ENCODE measurements around the gene U2SURP. TPM values are rescaled to one million over a fixed set of nuclear protein-coding genes. Genes with fewer than 3 reads are reported as not detected.

Gene U2SURP
- total and polyA plus RNA-seq, 2 donors (not counting 3 experiments of a cell fraction or from before 2014, with no cell fraction given), result 12.6 to 92.4 TPM

DNA sequence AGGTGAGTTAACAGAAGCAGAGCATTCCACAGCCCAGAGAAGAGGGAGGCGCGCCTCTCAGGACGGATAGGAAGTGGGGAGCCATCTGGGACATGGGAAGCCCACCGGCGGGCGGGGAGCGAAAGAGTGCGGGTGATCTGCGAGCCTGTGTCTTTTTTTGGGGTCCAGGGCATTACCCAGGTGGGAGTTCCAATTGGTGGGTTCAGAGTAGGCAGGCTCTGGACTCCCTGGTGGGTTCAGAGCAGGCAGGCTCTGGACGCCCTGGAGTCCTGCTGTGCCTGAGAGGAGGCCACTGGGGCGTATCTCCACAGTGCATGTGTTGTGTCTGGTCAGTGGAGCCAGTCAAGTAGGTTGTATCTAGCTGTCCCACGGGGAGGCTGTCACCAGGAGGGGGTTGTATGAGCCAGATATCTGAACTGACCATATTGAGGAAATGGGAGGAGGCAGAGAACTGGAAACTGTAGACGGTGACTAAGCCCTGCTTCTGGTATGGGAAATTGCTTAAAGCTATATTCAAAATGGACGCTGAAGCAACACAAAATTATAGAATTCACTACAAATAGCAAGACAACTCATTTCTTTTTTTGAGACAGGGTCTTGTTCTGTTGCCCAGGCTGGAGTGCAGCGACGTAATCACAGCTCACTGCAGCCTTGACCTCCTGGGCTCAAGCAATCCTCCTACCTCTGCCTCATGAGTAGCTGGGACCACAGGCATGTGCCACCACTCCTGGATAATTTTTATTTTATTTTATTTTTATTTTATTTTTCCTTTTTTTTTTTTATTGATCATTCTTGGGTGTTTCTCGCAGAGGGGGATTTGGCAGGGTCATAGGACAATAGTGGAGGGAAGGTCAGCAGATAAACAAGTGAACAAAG is 83.7 kb downstream of the U2SURP start:
- H3K9ac ChIP-seq (replicated peaks; ENCODE audit: extremely low read depth, insufficient read depth, low read length), result no peak overlapping the region
- TF ChIP-seq, protein P1, sequence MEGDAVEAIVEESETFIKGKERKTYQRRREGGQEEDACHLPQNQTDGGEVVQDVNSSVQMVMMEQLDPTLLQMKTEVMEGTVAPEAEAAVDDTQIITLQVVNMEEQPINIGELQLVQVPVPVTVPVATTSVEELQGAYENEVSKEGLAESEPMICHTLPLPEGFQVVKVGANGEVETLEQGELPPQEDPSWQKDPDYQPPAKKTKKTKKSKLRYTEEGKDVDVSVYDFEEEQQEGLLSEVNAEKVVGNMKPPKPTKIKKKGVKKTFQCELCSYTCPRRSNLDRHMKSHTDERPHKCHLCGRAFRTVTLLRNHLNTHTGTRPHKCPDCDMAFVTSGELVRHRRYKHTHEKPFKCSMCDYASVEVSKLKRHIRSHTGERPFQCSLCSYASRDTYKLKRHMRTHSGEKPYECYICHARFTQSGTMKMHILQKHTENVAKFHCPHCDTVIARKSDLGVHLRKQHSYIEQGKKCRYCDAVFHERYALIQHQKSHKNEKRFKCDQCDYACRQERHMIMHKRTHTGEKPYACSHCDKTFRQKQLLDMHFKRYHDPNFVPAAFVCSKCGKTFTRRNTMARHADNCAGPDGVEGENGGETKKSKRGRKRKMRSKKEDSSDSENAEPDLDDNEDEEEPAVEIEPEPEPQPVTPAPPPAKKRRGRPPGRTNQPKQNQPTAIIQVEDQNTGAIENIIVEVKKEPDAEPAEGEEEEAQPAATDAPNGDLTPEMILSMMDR (IDR thresholded peaks at IDR 0.05; ENCODE audit: extremely low read depth in 1 of 2, insufficient read depth in 1 of 2, low read depth in 1 of 2, low read length in 2 of 2), result peak in 1 of 2 donors; percentile 6
- TF ChIP-seq FOS (IDR thresholded peaks at IDR 0.05; ENCODE audit: borderline replicate concordance, insufficient read depth, low read length) (peak; percentile 46), JUN (IDR thresholded peaks at IDR 0.05; ENCODE audit: borderline replicate concordance, insufficient read depth, insufficient read length, low read depth) (peak; percentile 10), POLR2A (IDR thresholded peaks at IDR 0.05; ENCODE audit: low read depth, low read length) (no peak)
- FAIRE-seq (peak; percentile 85), DNase-seq (ENCODE audit: low read depth, low spot score) (peak; percentile 82)
- no peaks in the 10 kb centered on the region for H3K27me3 ChIP-seq (ENCODE audit: control insufficient read depth in 2 of 2, insufficient read depth in 2 of 2, low read length in 2 of 2)
- no peaks in the 10 kb centered on the region for H3K9me1 ChIP-seq (replicated peaks; ENCODE audit: control insufficient read depth, extremely low read depth, insufficient read depth, low read length)
- POLR2A ChIA-PET, result no interaction called here
- H3K4me3 ChIP-seq (replicated peaks in 1 of 3; ENCODE audit: insufficient read depth in 1 of 3, low read depth in 1 of 3, low read length in 3 of 3), result no peak overlapping the region
- BruUV-seq (replicated peaks), result no TSS peak
- H3K9me3 ChIP-seq (replicated peaks; ENCODE audit: control insufficient read depth, insufficient read depth, low read length), result no peaks in the 10 kb centered on the region
- H3K4me1 ChIP-seq (ENCODE audit: control insufficient read depth, extremely low read depth, insufficient read depth, low read length), result peaks cover 3% of the 10 kb centered on the region
- intact Hi-C loops (cut with micrococcal nuclease) (no loop called here), dilution Hi-C loops (cut with MboI; ENCODE audit: extremely low pct_ligation_motif_present, low sequenced_read_pairs) (no loop called here)
- H3K36me3 ChIP-seq (ENCODE audit: control insufficient read depth in 2 of 2, extremely low read depth in 1 of 2, insufficient read depth in 2 of 2, low read length in 2 of 2), result no peaks in the 10 kb centered on the region
- no peak overlapping the region for H3K27ac ChIP-seq (ENCODE audit: insufficient read depth, low read depth, low read length)
- H4K20me1 ChIP-seq (replicated peaks; ENCODE audit: control insufficient read depth, extremely low read depth, insufficient read depth, low read length), result no peaks in the 10 kb centered on the region
- CTCF ChIA-PET, result interaction anchor here (0.6 to 2.0 kb wide), 8 partner anchors 9 to 589 kb away, joined by 3 to 20 read pairs (median 5); no protein-coding TSS in a partner anchor
- H3K4me2 ChIP-seq (ENCODE audit: insufficient read depth, low read length), result no peak overlapping the region
- no peaks in the 10 kb centered on the region for H3K79me2 ChIP-seq (ENCODE audit: control insufficient read depth, insufficient read depth, low read length)
- H2AFZ ChIP-seq (ENCODE audit: low read depth, low read length), result peak overlapping the region; percentile 92

DNA sequence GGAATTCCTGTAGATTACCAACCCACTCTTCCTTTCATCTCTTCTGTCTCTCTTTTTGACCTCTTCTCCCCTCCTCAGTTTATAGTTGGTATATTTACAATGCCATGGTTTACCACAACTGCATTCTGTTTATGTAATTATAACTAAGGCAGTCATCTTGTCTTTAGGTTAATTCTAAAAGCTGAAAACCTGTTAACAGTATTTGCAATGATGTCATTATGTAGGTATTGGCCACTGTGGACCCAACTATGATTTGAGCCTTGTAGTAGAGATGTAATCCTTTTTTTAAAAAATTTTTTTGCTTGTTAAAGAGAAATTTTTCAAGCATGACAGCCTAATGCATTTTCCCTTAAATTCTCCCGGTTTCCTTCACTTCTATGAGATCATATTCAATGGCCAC is 87.5 kb downstream of the U2SURP start:
- Histone ChIP-seq H4K20me1 (replicated peaks; ENCODE audit: control insufficient read depth, extremely low read depth, insufficient read depth, low read length) (no peaks in the 10 kb centered on the region), H3K9me3 (replicated peaks; ENCODE audit: control insufficient read depth, insufficient read depth, low read length) (no peaks in the 10 kb centered on the region), H3K4me2 (ENCODE audit: insufficient read depth, low read length) (no peak overlapping the region), H3K27me3 (ENCODE audit: control insufficient read depth in 2 of 2, insufficient read depth in 2 of 2, low read length in 2 of 2) (no peaks in the 10 kb centered on the region), H3K9me1 (replicated peaks; ENCODE audit: control insufficient read depth, extremely low read depth, insufficient read depth, low read length) (no peaks in the 10 kb centered on the region), H3K4me1 (ENCODE audit: control insufficient read depth, extremely low read depth, insufficient read depth, low read length) (peaks cover 3% of the 10 kb centered on the region), H3K4me3 (replicated peaks in 1 of 3; ENCODE audit: insufficient read depth in 1 of 3, low read depth in 1 of 3, low read length in 3 of 3) (no peak overlapping the region), H3K36me3 (ENCODE audit: control insufficient read depth in 2 of 2, extremely low read depth in 1 of 2, insufficient read depth in 2 of 2, low read length in 2 of 2) (no peaks in the 10 kb centered on the region), H3K9ac (replicated peaks; ENCODE audit: extremely low read depth, insufficient read depth, low read length) (no peak overlapping the region), H3K79me2 (ENCODE audit: control insufficient read depth, insufficient read depth, low read length) (no peaks in the 10 kb centered on the region), H3K27ac (ENCODE audit: insufficient read depth, low read depth, low read length) (no peak overlapping the region), H2AFZ (ENCODE audit: low read depth, low read length) (no peak overlapping the region)
- no peak for FAIRE-seq
- POLR2A ChIA-PET, result no interaction called here
- TF ChIP-seq FOS (IDR thresholded peaks at IDR 0.05; ENCODE audit: borderline replicate concordance, insufficient read depth, low read length) (no peak), JUN (IDR thresholded peaks at IDR 0.05; ENCODE audit: borderline replicate concordance, insufficient read depth, insufficient read length, low read depth) (no peak), MYC (IDR thresholded peaks at IDR 0.05; ENCODE audit: low read depth, low read length) (no peak), EZH2 (IDR thresholded peaks at IDR 0.05; ENCODE audit: borderline replicate concordance, low read depth, low read length, severe bottlenecking) (no peak), POLR2AphosphoS5 (IDR thresholded peaks at IDR 0.05; ENCODE audit: insufficient read depth, low read depth, low read length) (no peak), POLR2A (IDR thresholded peaks at IDR 0.05; ENCODE audit: low read depth, low read length) (no peak), GATA2 (IDR thresholded peaks at IDR 0.05; ENCODE audit: insufficient read depth, insufficient read length, low read depth, low read length) (no peak)
- TF ChIP-seq, protein P1 (IDR thresholded peaks at IDR 0.05; ENCODE audit: extremely low read depth in 1 of 2, insufficient read depth in 1 of 2, low read depth in 1 of 2, low read length in 2 of 2), result no peak
- TF ChIP-seq, protein P2, sequence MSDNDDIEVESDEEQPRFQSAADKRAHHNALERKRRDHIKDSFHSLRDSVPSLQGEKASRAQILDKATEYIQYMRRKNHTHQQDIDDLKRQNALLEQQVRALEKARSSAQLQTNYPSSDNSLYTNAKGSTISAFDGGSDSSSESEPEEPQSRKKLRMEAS (IDR thresholded peaks at IDR 0.05; ENCODE audit: insufficient read depth, insufficient read length), result no peak
- intact Hi-C loops (cut with micrococcal nuclease), result no loop called here
- CTCF ChIA-PET, result interaction anchor here (1.2 kb wide), 1 partner anchor 586 kb away, joined by 3 read pairs; no protein-coding TSS in a partner anchor
- BruUV-seq (replicated peaks), result no TSS peak
- no peak for DNase-seq (ENCODE audit: low read depth, low spot score)
- dilution Hi-C loops (cut with MboI; ENCODE audit: extremely low pct_ligation_motif_present, low sequenced_read_pairs), result no loop called here
